ENCODE data around the gene DEDD.

- no peak for TF ChIP-seq TEAD4 (IDR thresholded peaks at IDR 0.05)
- no peak for TF ChIP-seq EGR1 (IDR thresholded peaks at IDR 0.05)
- TF ChIP-seq CREB1 (IDR thresholded peaks at IDR 0.05; ENCODE audit: low read depth), result no peak
- TF ChIP-seq TAF1 (IDR thresholded peaks at IDR 0.05; ENCODE audit: low read depth), result no peak
- no peak for TF ChIP-seq EP300 (IDR thresholded peaks at IDR 0.05; ENCODE audit: borderline replicate concordance)
- no peak for TF ChIP-seq CEBPB (IDR thresholded peaks at IDR 0.05)
Observed at GRCh38 chr1:161111117-161111516, 21.4 kb downstream of the DEDD start.

All from Ishikawa (cell line).